Kasumi-1 (cell line): ENCODE data around the gene PRLHR.

Experiments used
- DNase-seq, 2 experiments: peaks; one replicate each; lab custom pipeline; 2025; lab: John Stamatoyannopoulos, UW

Gene PRLHR

DNA sequence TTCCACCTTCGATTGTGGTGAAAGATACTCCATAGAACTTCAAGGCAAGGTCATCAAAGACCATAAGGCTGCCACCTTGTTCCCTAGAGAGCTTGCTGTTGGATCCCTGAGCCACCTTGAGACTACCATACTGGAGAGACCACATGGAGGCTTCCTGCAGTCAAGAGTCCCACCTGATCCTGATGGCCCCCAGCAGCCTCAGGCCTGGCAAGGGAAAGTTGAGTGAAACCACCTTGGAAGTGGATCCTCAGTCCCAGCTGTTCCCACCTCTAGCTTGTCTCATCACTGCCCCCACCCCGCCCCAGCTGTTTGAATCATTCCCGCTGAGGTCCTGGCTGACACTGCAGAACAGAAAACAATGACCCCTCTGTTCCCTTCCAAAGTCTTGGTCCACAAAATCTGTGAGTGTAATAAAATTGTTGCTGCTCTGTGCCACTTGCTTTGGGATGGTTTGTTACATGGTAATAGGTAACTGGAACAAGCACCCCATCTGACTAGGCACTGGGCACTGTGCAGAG, 32.0 kb downstream of the PRLHR start:
- DNase-seq, result no peak

DNA sequence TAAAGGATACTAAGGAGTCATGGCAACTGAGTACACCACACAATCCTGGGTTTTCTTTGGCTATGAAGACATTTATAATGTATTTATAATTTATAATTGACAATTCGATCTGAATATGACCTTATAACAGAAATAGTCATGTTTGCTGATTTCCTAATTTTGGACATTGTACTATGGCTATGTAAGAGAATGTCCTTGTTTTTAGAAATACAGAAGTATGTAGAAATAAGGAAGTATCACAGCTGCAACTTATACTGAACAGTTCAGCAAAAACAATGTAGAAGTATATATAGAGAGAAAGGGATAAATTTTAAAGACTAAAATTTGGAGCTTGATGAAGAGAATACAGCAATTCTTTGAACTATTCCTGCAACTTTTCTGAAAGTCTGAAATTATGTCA, 32.6 kb downstream of the PRLHR start:
- peak; percentile 69 to 80 for DNase-seq

DNA sequence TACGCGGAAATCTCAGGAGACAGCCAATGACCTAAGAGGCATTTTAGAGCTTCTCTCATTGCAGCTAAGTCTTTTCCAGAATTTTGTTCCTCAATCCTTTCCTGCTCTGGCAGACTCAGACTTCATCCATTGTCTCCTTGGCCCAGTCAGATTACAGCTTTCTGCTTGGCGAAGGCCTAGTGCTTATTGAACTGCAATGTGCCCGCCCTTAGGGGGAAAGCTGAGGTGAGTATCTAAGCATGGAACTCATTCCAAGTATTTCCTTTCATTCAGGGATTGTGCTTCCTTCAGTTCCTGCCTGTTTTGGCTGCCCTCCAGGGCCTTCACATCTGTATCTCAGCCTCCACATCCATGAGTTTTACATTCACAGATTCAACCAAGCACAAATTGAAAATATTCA, 37.5 kb downstream of the PRLHR start:
- no peak for DNase-seq

DNA sequence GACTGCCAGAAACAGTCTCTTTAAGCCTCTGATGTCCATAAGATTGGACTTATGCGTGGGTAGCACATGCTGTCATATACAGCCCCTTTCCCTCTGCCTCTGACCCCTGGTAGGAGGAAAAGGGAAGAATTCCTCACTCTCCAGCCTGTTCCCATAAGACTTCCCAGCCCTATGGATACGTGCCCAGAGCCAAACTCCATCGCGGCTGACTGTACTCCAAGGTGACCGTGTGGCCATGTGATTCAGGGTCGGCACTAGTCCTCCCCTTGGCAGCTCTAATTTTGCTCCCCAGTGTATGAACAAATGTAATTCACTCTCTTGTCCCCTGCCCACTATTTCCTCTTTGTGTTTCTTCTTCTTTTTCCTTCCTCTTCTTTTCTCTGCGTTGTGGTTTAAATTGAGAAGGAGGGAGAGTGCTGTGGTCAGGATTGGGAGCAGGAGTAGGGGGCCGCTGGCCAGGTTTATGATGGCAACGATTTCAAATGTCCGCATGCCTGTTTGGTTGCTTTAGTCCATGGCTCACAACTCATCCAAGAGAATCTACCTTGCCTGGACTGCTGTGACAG, 43.8 kb downstream of the PRLHR start:
- DNase-seq, result peak; percentile 49 to 55

DNA sequence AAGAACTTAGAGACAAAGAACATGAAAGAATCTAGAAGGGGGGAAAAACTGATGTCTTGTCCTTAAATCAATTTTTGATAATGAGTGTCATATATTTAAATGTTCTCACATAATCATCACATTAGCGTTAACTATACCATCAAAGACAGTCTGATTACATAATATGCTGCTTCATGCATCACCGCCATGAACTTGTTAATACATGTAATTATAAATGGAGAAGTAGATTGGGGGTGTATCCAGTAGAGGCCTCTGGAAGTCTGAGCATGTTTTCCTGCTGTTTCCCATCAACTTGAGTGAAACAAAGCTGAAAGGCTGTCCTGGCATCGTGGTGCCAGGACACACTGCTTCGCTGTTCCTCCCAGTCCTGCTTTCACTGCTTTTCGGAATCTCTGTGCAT, 48.2 kb downstream of the PRLHR start:
- DNase-seq, result no peak

DNA sequence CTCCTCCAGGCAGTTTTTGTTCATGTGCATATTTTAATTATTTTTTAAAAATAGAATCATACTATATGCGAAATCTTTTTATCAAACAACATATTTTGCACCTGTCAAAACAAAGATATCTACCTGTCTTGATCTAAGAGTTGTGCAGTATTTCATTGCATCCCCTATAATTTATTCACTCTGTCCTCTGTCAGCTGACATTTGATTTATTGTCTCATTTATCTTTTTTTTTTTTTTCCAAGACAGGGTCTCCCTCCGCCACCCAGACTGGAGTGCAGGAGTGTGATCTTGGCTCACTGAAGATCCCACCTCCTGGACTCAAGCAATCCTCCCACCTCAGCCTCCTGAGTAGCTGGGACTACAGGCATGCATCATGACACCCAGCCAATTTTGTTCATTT, 49.0 kb downstream of the PRLHR start:
- no peak for DNase-seq

DNA sequence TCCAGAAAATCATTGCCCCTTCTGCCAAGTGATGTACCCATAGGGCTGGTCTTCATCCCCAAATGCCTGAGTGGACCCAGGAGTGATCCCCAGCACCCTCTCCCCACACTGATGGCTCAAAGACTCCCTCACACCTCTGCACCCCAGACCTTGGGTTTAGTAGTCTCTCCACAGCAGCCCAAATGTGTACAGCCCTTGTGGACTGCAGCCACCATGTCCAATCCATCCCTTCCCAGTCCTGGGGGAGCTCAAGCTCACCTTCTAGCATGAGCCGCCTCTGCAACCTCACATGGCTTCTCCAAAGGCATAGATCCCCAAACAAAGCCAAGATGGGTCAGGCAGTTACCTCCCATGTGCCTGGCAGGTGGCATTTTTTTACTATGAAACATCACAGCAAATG, 50.1 kb downstream of the PRLHR start:
- DNase-seq, result no peak

DNA sequence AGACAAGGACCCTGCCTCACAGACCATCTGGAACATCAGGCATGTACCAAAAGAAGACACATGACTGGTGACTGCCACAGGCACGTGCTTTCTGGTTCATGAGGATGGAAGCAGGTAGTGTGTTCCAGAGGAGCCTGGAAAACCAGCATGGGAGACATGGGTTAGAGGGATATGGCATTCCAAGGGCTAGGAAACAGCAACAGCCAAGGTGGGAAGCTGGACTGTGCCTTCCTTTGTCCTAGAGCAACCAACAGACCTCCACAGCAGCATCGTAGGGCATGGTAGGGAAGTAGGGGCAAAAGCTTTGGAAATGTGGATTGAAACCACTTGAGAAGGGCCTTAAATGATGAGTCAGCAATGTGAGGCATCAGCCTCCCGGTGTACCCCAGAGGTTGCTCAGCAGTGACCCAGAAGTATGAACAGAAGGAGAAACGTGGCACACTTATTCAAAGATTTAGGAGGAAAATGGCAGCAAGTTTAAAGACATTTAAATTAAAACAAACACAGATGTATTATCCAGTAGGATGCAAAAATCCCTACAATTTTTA, 51.0 kb downstream of the PRLHR start:
- no peak for DNase-seq

DNA sequence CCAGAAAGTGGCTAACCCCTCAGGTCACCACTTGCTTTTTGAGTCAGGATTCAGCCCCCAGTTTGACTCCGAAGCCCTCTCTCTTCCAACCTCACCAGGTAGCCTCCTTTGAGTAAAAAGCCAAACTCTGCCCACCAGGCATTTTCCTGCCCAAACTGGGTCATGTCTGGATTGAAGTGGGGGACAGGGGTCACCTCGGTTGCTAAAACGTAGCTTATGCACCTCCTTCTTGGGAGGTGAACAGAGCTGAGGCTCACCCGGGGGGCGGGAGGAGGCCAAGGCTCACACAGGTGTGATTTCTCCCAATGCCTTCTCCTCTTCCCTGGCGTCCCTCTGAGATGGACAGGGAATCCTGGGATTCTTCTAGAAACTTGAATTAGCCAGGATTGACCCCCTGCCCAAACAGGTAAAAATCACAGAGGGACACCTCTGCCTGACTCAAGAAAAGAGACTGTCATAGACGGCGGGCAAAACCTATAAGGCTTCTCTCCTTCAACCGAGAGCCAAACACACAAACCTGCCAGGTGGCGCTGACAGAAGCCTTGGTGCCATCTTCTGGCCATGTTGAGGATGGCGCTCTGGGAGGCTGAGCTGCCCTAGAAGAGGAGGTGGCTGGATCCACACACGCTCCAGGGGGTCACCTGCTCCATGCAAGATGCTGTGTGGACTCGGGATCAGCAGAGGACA, 51.6 kb downstream of the PRLHR start:
- DNase-seq, result peak; percentile 70 to 81

DNA sequence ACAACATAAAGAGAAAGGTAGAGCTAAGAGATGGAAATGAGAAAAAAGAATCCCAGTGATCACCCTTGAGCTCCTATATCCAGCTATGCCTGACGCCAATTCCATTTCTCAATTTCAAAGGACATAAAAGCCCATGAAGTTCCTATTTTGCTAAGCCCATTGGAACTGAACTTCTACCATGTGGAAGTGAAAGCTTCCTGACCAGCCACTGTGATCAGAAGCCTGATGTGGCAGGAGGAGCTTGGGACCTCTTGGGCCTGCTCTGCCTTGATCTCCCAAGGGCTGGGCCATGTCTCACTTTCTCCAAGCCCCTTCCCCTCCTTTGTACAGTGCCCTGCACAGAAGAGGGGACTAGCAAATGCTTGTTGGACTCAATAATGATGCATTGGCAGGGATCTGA, 52.7 kb downstream of the PRLHR start:
- no peak for DNase-seq

DNA sequence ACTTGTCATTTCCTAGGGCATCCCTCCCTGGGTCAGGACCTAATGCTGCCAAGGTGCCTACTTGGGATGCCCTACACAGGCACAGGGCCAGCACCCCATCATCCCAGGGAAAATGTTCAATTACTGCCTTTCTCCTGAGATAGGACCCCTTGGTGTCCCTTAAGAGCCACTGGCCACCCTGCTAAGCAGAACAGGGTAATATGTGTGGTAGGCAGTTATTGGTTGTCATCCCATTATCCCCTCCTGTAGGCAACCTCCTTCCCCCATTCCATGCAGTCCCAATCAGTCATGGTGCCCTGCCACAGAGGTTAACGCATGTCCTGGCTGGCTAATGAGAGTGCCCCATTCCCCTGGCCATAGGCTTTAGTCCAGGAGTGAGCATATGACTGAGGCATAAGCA, 53.2 kb downstream of the PRLHR start:
- DNase-seq, result no peak

DNA sequence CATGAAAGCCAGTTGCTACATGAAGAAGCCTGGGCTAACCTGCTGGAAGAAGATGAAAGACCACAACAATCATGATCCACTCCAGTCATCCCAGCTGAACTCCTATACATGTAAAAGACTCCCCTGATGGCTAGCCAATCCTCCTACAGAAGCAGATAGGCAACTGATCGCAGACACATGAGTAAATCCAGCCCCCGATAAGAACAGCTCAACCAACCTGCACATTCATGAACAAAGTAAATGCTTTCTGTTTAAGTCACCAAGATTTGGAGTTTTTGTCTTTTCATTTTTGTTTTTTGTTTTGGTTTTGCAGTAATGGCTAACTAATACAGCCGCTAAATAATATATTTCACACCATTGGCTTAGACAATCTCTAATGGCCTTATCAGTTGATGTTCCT, 53.7 kb downstream of the PRLHR start:
- no peak for DNase-seq
